GM19240 (cell line): ENCODE data around the gene FHDC1.
"Not testable (repeated sequence)": the region's sequence is repeated elsewhere in the genome, so short reads cannot be mapped to it uniquely, and the experiment has no call there.

Experiments used
- DNase-seq: peaks from one replicate; pipeline ENCODE4 v3.0.0; 2011; ENCODE audit warnings: low spot score; ENCODE audit not compliant: insufficient read length

FHDC1 gene, protein sequence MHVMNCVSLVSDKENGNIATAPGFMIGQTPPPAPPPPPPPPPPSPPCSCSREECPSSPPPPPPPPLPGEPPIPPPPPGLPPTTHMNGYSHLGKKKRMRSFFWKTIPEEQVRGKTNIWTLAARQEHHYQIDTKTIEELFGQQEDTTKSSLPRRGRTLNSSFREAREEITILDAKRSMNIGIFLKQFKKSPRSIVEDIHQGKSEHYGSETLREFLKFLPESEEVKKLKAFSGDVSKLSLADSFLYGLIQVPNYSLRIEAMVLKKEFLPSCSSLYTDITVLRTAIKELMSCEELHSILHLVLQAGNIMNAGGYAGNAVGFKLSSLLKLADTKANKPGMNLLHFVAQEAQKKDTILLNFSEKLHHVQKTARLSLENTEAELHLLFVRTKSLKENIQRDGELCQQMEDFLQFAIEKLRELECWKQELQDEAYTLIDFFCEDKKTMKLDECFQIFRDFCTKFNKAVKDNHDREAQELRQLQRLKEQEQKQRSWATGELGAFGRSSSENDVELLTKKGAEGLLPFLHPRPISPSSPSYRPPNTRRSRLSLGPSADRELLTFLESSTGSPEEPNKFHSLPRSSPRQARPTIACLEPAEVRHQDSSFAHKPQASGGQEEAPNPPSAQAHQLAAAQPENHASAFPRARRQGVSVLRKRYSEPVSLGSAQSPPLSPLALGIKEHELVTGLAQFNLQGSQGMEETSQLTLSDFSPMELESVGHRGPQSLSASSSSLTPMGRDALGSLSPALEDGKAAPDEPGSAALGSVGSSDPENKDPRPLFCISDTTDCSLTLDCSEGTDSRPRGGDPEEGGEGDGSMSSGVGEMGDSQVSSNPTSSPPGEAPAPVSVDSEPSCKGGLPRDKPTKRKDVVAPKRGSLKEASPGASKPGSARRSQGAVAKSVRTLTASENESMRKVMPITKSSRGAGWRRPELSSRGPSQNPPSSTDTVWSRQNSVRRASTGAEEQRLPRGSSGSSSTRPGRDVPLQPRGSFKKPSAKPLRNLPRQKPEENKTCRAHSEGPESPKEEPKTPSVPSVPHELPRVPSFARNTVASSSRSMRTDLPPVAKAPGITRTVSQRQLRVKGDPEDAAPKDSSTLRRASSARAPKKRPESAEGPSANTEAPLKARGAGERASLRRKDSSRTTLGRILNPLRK

DNA sequence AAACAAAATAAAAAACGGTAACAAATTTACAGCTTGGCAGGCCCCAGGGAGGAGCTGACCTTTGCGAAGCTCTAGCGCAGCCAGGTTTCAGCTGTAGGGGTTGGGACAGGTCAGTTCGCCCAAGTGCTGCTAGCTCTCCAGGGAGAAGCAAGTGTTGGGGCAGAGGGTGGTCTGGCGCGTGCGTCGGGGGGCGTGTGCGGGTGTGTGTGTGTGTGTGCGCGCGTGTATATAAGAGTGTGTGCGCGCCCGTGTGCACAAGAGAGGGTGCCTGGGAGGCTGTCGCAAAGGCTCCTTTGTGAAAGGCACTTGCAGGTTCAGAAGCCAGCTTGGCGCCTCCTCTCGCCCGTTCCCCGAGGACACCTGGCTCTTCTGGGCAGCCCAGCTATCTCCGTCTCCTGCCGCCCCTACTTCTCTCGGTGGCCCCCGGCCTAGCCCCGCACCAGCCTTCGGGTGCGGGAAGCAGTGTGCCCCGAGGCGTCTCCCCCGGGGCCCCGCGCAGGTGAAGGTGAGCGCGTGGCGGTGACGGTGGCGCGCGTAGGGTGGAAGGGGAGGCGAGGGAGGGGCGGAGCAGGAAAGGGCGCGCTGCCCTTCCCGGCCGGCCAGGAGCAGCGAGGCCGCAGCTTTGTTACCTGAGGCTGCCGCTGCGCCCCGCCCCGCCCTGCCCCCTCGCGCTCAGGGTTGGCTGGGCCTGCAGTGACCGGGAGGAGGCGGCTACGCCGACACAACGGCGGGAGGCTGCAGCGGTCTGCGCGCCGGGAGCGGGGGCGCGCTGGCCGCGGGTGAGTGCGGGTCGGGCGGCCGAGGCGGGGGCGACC lies at the start of gene FHDC1:
Gene FHDC1 (plus strand): TSS at position 693 of the 815 bp plus-strand sequence. CDS start 6,735 bp downstream, outside the sequence.
- no peak for DNase-seq

- no peak for DNase-seq
Measured at GRCh38 chr4:152887981-152888380, 48.1 kb upstream of the FHDC1 start.

- no peak for DNase-seq
Measured at GRCh38 chr4:152892974-152893373, 43.1 kb upstream of the FHDC1 start.

DNA sequence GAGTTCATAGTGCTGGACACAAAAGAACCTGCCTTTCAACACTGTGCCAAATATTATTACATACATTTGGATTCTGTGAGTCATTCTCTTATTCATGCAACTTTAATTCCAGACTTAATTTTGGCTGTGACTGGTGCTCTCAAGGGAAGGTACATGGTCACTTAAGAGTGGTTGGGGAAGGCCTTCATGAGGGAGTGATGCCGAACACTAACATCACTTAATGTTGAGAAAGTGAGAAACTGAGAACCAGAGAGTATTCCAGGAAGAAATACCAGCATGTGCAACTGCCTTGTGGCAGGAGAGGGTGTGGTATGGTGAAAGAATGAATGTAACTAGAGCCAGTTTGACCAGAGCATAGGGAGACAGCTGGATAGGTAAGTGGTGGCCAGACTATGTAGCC lies 41.5 kb upstream of the FHDC1 start:
- DNase-seq, result no peak

DNA sequence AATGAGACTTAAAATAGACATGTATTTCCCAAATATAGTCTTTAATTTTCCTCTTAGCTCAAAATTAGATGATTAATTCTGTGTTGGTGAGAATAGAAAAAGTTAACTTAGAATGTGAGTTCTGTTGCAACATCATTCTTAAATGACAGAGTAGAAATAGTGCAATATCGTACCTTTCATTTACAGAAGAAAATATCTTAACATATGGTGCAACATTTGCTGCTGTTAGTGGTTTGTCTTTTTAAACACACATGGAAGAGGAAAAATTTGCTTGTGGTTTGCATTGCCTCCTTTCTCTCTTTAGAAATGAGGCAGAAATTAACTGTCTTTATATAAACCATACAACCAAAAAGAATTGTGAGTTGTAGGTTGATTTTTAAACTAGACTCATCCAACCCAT lies 39.3 kb upstream of the FHDC1 start:
- DNase-seq, result no peak

DNA sequence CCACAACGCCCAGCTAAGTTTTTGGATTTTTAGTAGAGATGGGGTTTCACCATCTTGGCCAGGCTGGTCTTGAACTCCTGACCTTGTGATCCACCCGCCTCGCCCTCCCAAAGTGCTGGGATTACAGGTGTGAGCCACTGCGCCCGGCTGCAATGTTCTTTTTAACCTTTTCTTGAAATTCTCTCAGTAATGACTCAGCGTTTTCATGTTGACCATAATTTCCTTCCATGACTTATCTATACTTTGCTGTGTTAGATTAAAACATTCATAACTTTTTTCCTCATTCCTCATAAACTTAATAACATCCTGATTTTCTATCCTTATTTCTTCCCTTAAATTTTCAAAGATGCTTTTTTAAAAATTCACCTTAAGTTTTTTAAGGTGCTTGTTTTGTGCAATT lies 38.0 kb upstream of the FHDC1 start:
- DNase-seq, result not testable (repeated sequence)

- no peak for DNase-seq
Measured at GRCh38 chr4:152898606-152899005, 37.5 kb upstream of the FHDC1 start.

- no peak for DNase-seq
Measured at GRCh38 chr4:152900395-152900794, 35.7 kb upstream of the FHDC1 start.

DNA sequence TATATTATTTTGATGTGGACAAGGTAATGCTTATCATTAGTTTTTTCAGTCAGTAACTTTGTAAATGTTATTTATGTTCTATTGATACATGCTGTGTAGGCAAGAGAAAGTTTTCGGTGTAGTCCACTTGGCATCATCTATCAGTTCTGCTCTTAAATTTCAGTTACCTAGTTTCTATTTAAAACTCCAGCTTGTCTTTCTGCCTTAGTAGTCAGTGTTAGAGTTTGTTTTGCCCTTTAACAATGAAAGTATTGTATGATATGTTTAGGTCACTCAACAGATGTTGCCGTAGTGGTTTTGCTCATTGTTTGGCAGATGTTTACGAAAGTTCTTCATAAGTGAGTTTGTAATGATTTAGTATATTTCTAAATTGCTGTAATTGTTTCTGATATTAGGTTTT lies 34.9 kb upstream of the FHDC1 start:
- DNase-seq, result no peak

- no peak for DNase-seq
Measured at GRCh38 chr4:152903658-152904057, 32.5 kb upstream of the FHDC1 start.

GRCh38 chr4:152909901-152910300 lies 26.2 kb upstream of the FHDC1 start:
- no peak for DNase-seq

GRCh38 chr4:152910521-152910920 lies 25.6 kb upstream of the FHDC1 start:
- no peak for DNase-seq

GRCh38 chr4:152917543-152918395 lies 18.4 kb upstream of the FHDC1 start:
- DNase-seq, result no peak

DNA sequence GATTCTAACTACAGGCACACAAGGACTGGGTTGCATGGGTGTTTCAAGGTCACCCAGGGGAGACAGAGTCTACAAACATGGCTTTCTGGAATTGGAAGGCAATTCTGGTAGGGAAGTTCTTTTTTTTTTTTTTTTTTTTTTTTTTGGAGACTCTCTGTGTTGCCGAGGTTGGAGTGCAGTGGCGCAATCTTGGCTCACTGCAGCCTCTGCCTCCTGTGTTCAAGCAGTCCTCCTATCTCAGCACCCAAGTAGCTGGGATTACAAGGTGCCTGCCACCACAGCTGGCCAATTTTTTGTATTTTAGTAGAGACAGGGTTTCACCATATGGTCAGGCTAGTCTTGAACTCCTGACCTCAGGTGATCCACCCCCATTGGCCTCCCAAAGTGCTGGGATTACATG lies 16.3 kb upstream of the FHDC1 start:
- no peak for DNase-seq

- no peak for DNase-seq
Measured at GRCh38 chr4:152920768-152921167, 15.4 kb upstream of the FHDC1 start.

DNA sequence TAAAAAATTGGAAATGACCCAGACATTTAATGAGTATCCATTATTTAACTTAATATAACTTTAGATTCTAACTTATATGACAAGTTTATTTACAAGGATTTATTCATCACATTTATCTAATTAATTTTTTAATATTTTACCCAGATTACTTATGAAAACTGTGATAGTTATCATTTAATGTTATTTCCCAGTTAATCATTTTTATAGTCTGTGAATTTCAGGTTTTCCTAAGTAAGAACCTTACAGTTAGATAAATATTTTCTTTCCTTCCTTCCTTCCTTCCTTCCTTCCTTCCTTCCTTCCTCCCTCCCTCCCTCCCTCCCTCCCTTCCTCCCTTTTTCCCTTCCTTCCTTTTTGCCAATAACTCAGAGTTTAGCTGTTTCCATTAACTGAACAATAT lies 14.8 kb upstream of the FHDC1 start:
- DNase-seq, result no peak

DNA sequence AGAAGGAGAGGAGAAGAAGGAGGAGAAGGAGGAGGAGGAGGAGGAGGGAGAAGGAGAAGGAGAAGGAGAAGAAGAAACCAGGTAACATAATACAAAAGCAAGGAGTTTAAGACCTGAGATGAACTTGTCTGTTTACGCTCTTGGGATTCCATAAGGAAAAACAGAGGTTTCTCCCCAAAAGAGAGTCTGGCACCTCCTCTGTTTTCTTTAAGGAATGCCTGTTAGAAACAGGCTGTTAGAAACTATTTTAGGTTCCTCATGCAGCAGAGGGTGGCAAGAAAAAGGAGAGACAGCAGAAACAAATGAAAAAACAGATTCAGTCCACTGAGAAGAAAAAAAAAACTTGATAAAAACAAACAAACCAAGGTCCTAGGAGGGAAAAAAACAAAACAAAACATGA lies 10.3 kb upstream of the FHDC1 start:
- no peak for DNase-seq

- no peak for DNase-seq
Measured at GRCh38 chr4:152926959-152927358, 9.2 kb upstream of the FHDC1 start.

DNA sequence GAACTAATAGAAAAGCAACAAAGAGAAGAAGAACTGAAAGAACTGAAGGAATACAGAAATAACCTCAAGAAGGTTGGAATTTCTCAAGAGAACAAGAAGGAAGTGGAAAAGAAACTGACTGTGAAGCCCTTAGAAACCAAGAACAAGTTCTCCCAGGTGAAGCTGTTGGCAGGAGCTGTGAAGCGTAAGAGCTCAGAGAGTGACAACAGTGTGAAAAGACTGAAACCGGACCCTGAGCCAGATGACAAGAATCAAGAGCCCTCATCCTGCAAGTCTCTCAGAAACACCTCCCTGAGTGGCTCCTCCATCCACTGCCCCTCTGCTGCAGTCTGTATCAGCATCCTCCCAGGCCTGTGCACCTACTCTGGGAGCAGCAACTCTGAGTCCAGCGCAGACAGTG lies 8.4 kb upstream of the FHDC1 start:
- no peak for DNase-seq

DNA sequence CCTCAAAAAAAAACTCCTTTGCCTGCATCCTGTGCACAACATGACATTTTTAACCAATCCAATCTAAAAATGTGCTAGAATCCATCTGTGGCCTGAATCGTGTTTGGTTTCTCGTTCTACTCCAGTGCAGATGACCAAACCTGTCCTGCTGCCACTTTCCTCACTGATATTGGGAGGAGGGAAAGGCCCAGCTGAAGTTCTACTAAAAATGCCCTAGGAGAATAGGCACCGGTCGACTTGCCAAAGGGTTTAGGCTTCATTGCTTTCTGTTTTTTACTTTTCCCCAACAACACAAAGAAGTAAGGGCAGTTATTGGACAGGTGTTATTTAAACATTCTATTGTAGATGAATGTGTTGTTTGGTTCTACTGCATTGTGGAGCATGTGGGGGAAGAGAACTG lies 7.8 kb upstream of the FHDC1 start:
- DNase-seq, result no peak
